Measurements from ENCODE around the gene ATG10.

DNA sequence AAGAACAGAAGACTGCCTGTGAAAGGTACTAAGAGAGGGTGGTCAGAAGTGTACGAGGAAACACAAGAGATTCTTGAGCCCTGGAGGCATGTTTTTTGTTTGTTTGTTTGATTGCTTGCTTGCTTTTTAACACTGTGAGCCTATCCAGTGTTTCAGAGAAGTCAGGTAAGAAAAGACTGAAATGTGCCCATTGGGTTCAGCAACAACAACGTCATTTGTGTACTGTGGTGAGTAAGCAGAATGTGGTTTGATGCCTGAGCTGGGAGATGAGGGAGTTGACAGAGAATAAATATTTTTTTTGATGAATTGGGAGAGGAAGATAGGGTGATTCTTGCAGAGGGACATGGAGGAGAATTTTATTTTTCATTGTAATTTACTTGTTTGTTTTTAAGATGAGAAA is 233.2 kb downstream of the ATG10 start:
- TF ChIP-seq POLR2A (IDR thresholded peaks at IDR 0.05): no peak
- TF ChIP-seq, protein P1, sequence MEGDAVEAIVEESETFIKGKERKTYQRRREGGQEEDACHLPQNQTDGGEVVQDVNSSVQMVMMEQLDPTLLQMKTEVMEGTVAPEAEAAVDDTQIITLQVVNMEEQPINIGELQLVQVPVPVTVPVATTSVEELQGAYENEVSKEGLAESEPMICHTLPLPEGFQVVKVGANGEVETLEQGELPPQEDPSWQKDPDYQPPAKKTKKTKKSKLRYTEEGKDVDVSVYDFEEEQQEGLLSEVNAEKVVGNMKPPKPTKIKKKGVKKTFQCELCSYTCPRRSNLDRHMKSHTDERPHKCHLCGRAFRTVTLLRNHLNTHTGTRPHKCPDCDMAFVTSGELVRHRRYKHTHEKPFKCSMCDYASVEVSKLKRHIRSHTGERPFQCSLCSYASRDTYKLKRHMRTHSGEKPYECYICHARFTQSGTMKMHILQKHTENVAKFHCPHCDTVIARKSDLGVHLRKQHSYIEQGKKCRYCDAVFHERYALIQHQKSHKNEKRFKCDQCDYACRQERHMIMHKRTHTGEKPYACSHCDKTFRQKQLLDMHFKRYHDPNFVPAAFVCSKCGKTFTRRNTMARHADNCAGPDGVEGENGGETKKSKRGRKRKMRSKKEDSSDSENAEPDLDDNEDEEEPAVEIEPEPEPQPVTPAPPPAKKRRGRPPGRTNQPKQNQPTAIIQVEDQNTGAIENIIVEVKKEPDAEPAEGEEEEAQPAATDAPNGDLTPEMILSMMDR (IDR thresholded peaks at IDR 0.05): no peak

Measured in heart left ventricle (tissue), 13 donors.